Measurements from ENCODE around the gene DNAL1.
A peak's percentile ranks its signal among the peaks of the same experiment; 100 is the strongest.

DNA sequence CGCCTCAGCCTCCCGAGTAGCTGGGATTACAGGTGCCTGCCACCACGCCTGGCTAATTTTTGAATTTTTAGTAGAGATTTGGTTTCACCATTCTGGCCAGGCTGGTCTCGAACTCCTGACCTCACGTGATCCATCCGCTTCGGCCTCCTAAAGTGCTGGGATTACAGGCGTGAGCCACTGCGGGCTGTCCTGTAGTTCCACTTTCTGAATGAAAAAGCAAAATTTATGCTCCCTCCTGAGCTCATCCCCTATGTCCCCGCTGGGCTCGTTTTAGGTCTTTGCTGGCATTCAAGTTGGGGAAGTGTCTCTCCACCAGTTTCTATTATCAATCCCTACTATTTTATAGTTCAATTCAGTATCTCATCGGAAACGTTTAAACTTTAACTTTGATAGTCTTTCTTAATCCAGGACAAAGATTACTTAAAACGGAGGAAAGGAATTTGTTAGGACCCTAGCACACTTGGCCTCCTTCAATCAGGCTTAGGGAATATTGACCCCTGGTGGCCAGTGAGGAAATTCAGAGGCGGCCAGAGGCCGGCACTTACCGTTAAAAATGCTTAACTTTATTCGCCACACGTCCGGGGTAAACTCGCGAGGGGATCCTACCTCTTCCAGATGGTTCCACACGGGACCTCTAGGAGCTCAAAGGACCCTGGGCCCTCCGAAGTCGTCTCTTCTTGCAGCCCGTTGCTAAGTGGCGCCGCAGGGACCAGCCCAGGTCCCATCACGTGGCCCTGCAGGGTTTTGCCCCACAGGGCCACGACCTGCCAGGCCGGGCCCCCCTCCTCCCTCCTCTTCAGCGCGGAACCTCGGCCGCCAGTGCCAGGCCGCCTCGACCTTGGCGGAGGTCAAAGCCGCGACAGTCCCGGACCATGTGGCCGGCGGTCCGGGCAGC is 11.4 kb upstream of the DNAL1 start:
- TF ChIP-seq, protein P1, sequence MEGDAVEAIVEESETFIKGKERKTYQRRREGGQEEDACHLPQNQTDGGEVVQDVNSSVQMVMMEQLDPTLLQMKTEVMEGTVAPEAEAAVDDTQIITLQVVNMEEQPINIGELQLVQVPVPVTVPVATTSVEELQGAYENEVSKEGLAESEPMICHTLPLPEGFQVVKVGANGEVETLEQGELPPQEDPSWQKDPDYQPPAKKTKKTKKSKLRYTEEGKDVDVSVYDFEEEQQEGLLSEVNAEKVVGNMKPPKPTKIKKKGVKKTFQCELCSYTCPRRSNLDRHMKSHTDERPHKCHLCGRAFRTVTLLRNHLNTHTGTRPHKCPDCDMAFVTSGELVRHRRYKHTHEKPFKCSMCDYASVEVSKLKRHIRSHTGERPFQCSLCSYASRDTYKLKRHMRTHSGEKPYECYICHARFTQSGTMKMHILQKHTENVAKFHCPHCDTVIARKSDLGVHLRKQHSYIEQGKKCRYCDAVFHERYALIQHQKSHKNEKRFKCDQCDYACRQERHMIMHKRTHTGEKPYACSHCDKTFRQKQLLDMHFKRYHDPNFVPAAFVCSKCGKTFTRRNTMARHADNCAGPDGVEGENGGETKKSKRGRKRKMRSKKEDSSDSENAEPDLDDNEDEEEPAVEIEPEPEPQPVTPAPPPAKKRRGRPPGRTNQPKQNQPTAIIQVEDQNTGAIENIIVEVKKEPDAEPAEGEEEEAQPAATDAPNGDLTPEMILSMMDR (IDR thresholded peaks at IDR 0.05) = peak; percentile 94
- no peak for TF ChIP-seq ZFX (IDR thresholded peaks at IDR 0.05; ENCODE audit: borderline replicate concordance)
